Measurements from ENCODE around the gene SFI1.
"Not testable (repeated sequence)": the region's sequence is repeated elsewhere in the genome, so short reads cannot be mapped to it uniquely, and the experiment has no call there.

The SFI1 gene

DNA sequence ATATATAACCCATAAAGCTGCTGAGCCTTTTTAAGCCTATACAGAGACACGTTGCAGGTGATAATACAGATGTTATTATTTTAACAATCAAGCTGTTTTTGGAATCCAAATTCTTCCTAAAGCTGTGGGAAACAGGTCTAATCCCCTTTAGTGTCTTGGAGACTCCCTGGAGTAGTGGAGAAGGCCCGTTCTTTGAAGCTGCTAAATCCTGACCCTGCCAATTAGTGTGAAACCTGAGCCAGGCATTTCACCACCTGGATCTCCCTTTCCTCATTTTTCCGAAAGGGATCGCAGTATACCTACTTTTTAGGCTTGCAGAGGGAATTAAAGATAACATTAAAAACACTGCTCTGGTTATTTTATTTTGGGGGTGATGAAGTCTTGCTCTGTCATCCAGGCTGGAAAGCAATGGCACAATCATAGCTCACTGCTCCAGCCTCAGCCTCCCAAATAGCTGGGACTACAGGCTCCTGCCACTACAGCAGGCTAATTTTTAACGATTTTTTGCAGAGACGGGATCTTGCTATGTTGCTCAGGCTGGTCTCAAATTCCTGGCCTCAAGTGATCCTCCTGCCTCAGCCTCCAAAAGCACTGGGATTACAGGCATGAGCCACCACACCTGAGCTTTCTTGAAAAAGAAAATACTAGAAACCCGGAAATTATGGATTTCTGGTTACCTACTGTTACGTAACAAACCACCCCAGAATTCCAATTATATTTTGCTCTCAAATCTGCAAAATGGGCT, 4.9 kb upstream of the SFI1 start:
- no peak for DNase-seq (ENCODE audit: low read depth)

DNA sequence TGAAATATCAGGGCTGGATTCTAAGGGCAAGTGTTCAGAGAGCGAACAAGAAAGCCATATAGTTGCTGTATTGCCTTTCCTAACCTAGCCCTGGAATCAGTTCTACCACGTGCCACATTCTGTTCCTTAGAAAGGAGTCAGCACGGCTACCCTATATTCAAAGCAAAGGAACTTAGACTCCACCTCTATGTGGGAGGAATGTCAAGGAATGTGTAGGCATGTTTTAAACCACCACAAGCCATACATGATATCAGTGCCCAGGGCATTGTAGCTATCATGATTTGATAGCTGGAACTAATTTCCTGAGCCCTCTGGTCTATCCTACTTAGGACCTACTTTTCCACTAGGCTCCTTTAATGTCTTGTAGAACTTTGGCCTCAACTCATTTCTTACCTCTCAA, 4.2 kb upstream of the SFI1 start:
- DNase-seq (ENCODE audit: low read depth) = no peak

DNA sequence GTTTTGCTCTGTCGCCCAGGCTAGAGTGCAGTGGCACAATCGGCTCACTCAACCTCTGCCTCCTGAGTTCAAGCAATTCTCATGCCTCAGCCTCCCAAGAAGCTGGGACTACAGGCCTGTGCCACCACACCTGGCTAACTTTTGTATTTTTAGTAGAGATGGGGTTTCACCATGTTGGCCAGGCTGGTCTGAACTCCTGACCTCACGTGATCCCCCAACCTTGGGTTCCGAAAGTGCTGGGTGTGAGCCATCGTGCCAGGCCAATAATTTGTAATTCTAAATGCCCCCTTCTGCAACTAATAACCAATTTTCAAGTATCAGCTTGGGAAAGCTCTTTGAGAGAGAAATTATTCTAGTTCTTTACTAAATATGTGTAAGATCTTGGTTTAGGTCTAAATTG, 3.0 kb upstream of the SFI1 start:
- DNase-seq (ENCODE audit: low read depth) = not testable (repeated sequence)

DNA sequence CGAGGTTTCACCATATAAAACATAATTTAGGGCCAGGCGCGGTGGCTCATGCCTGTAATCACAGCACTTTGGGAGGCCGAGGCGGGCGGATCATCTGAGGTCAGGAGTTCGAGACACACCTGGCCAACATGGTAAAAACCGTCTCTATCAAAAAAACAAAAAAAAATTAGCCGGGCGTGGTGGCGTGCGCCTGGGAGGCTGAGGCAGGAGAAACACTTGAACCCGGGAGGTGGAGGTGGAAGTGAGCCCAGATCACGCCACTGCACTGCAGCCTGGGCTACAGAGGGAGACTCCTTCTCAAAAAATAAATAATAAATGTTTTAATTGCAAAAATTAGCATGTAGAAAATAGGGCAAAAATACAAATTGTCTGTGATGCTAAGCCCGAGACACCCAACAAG, 993 bp upstream of the SFI1 start:
- no peak for DNase-seq (ENCODE audit: low read depth)

DNA sequence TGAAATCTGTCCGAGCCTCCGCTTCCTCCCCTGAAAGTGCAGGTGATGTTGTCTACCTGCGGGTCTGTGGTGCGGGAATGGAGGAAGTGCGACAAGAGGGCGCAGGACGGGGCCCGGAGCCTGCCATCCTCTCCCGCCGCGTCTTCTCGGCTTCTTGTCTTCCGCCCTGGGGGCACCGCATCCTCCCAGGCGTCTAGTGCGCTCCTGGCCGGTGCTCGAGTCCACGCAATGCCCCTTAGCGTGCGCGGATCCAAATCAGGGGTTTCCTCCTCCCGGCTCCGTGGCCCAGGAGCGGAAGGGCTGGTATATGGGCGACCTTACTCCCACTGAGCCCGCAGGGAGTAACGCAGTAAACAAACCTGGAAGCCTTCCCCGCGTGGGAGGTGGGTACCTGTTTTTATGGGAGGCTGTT, 405 bp downstream of the SFI1 start:
- DNase-seq (ENCODE audit: low read depth) = peak; percentile 34

DNA sequence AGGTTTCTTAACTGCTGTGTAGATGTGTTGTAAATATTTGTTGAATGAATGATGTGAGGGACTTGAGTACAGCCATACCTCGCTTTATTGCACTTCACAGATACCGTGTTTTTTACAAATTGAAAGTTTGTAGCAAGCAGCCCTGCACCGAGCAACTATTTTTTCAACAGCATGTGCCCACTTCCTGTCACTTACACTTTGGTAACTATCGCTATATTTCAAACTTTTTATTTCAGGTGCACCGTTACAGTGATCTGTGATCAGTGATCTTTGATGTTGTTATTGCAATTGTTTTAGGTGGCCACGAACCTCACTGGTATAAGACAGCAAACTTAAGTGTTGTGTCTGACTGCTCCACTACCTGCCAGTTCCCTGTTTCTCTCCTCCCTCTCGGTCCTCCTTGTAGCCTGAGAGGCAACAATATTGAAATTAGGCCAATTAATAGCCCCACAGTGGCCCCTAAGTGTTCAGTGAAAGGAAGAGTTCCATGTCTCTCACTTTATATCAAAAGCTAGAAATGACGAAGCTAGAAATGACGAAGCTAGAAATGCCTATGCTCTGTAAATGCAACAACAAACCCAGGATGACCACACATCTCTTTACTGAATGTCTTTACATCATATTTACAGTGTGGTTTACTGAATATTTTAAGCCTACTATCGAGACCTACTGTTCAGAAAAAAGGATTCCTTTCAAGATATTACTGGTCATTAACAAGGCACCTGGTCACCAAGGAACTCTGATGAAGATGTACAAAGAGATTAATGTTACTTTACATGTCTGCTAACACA, 1.0 kb downstream of the SFI1 start:
- DNase-seq (ENCODE audit: low read depth) = peak; percentile 18

DNA sequence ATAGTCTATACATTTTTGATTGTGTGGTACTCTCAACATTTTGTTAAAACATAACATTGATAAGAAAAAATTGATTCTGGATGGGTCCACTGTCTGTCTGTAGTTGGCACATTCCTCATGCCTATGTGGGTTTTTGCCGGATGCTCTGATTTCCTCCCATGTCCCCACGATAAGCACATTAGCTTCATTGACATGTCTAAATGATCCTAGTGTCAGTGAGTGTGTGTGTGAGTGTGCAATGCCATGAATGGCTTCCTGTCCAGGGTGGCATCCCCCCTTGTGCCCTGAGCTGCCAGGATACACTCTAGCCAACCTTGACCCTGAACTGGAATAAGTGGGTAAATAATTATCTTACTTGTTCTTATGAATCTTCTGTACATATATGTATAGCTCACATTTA, 5.4 kb downstream of the SFI1 start:
- DNase-seq (ENCODE audit: low read depth) = no peak

DNA sequence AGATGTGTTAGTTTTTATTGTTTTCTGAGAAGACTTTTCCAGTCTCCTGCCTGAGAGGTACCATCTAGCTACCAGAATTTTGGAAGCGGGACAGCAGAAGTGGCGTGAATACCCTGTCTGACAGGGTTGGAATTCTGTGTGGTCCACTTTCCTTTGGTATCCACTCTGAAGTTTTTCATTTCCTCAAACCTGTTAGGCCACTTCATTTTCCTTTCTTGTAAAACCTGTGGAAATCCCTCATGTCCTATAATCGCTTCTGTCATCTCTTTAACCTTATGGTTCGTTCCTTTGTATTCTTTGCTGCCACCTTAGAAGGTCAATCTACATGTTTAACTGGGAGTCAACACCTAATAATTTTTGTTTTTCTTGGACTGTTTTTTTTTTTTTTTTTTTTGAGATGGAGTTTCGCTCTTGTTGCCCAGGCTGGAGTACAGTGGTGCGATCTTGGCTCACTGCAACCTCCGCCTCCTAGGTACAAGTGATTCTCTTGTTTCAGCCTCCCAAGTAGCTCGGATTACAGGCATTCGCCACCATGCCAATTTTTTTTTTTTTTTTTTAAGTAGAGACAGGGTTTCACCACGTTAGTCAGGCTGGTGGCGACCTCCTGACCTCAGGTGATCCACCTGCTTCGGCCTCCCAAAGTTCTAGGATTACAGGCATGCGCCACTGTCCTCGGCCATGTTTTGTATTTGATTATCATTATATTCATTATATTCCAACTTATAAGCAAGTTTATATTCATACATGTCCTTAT, 7.1 kb downstream of the SFI1 start:
- no peak for DNase-seq (ENCODE audit: low read depth)

DNA sequence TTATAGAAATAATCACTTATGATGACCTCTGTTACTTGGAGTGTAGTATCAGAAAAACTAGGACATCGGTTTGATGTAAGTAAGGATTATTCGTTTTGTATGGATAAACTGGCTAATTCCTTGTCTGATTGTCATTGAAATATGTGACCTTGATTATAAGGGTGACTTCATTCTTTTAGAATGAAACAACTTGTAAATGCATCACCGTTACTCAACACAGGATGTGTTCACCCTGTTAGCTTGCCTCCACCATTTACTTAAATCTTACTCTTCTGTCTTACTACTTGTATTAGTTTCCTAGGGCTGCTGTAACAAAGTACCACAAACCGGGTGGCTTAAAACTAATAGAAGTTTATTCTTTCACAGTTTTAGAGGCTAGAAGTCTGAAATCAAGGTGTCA, 7.9 kb downstream of the SFI1 start:
- no peak for DNase-seq (ENCODE audit: low read depth)

DNA sequence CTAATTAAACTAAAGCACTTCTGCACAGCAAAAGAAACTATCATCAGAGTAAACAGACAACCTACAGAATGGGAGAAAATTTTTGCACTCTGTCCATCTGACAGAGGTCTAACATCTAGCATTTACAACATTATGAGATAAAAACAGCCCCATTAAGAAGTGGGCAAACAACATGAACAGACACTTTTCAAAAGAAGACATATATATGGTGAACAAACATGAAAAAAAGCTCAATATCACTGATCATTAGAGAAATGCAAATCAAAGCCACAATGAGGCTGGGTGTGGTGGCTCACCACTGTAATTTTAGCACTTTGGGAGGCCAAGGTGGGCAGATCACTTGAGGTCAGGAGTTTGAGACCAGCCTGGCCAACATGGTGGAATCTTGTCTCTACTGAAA, 11.2 kb downstream of the SFI1 start:
- DNase-seq (ENCODE audit: low read depth) = not testable (repeated sequence)

DNA sequence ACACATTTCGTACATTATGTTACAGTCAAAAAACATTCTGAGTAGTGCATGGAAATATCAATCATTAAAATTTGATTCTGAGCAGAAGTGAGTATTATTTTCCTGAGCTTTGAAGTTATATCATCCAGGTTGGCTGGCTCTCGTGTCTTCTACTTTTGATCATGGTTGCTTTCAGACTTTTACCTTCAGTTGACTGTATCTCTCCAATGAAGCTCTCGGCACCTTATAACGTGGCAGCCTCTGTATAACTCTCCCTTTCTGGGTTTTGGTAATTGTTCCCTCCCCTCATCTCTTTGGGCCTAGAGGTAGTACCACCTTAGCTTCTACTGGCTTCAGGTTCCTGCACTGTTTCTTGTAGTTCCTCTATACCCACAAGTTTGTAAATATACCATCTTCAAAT, 12.2 kb downstream of the SFI1 start:
- DNase-seq (ENCODE audit: low read depth) = no peak

DNA sequence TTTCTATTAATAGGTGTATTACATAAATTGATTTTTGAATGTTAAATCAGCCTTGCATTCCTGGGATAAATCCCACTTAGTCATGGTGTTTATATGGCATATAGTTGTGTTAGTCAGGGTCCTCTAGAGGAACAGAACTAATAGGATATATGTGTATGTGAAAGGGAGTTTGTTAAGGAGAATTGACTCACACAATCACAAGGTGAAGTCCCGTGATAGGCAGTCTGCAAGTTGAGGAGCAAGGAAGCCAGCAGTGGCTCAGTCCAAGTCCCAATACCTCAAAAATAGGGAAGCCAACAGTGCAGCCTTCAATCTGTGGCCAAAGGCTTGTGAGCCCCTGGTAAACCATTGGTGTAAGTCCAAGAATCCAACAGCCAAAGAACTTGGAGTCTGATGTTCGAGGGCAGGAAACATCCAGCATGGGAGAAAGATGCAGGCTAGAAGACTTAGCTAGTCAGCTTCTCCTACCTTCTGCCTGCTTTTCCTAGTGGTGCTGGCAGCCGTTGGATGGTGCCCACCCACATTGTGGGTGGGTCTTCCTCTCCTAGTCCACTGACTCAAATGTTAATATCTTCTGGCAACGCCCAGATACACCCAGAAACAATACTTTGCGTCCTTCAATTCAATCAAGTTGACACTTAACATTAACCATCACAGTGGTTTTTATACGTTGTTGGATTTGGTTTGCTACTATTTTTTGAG, 12.9 kb downstream of the SFI1 start:
- DNase-seq (ENCODE audit: low read depth) = no peak

DNA sequence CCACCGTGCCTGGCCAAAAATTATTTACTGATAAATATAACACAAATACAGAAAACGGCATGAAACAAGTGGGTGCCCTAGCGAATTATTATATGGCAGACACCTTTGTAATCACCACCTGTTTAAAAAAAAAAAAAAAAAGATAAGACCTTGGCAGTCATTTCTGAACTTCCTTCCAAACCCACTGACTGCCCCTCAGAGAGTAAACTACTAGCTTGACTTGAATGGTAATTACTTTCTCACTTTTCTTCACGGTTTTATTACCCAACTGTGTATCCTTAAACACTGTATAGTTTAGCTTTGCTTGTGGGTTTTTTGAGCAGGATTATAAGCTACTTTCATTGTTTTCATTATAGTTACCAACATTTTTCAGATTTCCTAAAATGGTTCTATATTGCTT, 23.7 kb downstream of the SFI1 start:
- no peak for DNase-seq (ENCODE audit: low read depth)

DNA sequence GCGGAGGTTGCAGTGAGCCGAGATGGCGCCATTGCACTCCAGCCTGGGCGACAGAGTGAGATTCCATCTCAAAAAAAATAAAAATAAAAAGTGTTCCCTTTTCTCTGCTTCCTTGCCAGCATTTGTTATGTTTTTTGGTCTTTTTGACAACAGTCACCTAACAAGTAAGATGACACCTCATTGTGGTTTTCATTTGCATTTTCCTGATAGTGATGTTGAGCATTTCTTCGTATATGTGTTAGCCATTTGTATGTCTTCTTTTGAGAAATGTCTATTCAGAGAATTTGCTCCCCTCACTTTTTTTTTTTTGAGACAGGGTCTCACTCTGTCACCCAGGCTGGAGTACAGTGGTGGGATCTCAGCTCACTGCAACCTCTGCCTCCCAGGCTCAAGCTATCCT, 27.8 kb downstream of the SFI1 start:
- DNase-seq (ENCODE audit: low read depth) = not testable (repeated sequence)

DNA sequence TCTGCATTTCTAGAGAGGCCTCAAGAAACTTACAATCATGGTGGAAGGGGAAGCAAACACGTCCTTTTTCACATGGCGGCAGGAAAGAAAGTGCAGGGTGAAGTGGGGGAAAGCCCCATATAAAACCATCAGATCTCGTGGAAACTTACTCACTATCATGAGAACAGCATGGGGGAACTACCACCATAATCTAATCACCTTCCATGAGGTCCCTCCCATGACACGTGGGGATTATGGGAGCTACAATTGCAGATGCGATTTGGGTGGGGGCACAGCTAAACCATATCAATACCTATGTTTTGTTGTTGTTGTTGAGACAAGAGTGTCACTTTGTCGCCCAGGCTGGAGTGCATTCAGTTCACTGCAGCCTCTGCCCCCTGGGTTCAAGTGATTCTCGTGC, 29.9 kb downstream of the SFI1 start:
- no peak for DNase-seq (ENCODE audit: low read depth)

DNA sequence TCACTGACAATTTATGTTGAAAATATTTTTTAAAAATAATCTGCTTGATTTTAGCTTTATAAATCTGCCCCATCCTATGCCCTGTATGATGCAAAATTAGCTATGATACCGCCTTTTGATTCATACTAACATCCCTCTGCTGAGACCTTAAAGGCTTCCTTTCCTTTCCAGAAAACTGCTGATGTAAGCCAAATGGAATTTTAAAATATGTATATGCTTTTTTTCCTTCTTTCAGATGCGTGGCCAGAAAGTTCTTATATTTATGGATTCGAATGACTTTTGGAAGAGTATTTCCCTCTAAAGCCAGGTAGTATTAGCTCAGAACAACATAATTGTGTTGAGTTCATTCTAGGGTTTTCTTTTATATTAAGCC, 34.5 kb downstream of the SFI1 start:
- DNase-seq (ENCODE audit: low read depth) = no peak

DNA sequence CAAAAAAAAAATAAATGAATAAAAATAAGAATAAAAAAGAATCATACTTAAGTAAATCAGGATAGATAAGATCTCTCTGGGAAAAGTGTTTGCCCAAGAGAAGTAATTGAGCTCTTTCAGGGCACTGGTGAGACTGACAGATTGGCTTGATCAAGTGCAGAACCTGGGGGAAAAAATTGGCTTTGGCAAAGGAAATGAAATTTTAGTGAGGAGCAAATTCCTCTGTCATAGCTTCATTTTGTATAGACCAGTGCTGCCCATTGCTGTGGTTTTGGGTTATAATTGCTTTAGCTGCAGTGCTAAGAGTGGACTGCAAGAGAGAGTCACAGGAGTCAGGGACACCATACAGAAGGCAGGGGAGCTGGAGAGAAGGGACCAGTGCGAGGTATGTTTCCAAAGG, 35.7 kb downstream of the SFI1 start:
- DNase-seq (ENCODE audit: low read depth) = no peak

DNA sequence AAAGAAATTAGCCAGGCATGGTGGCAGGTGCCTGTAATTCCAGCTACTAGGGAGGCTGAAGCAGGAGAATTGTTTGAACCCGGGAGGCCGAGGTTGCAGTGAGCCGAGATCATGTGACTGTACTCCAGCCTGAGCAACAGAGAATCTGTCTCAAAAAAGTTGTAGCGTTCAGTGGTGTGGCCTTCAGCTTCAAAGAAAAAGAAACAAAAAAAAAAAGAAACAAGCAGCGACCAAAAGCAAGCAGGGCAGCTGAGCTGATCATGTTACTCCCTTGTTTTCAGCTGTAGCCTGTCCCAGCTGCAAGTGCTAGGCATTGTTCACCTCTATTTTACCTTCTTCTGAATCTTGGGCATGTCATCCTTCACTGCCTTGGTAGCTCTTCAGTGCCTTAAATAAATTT, 37.0 kb downstream of the SFI1 start:
- no peak for DNase-seq (ENCODE audit: low read depth)

DNA sequence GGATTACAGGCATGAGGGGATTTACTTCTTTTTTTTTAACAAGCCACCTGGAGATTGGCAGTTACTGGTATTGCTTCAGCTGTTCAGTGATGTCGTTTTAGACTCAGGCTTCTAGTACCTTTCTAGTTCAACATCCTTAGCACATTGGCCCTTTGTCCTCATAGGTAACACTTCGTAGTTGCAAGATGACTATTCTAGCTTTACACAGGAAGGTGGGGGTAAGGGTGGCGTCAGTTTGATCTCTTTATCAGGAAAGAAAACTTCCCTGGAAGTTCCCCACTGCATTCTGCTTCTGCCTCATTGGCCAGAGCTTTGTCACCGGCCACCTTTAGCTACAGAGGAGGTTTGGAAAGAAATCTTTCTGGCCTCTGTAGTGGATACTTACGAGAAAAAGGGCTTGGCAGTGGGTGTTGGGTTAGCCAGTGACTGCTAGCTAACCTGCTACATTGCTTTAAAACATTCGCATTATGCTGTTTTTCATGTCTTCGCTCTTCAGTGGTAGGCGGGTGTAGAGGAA, 40.7 kb downstream of the SFI1 start:
- no peak for DNase-seq (ENCODE audit: low read depth)

DNA sequence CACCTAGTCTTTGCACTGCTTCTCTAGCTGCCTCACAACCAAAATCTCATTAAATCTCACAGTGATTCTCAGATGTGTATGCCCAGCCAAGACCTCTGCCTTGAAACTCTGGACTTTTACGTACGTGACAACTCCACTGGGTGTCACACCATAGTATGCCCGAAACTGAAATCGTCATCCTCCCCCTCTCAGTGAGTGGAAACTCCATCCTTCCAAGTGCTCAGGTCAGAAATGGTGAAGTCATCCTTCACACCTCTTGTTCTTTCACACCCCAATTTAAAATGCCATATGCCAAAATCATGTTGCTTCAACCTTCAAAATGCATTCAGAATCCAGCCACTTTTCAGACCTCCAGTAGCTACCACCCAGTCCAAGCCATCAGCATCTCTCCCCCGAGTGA, 42.5 kb downstream of the SFI1 start:
- DNase-seq (ENCODE audit: low read depth) = no peak

DNA sequence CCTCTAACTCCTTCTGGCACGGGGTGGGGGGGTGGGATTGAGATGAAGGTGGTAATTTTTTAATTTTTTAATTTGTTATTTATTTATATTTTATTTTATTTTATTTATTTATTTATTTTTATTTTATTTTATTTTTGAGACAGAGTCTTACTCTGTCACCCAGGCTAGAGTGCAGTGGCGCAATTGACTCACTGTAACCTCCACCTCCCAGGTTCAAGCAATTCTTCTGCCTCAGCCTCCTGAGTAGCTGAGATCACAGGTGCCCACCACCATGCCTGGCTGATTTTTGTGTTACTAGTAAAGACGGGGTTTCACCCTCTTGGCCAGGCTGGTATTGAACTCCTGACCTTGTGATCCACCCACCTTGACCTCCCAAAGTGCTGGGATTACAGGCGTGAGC, 43.8 kb downstream of the SFI1 start:
- DNase-seq (ENCODE audit: low read depth) = not testable (repeated sequence)

DNA sequence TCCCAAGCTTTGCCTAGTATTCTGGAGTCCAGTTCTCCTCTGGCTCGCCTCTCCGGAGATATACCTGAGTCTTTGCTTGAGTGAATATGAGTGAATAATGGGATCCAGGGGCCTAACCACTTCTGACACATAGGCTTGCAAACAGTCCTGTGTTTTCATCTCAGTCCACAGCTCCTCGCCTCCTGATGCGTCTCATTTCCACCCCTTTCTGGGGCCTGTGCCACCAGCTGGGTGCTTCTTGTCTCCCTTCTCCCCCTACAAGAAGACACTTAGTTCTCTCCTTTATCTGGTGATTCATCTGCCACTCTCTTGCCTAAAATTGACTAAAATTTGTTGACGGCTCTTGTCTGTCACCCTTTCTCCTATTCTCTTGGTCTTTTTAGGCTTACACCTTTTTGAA, 44.6 kb downstream of the SFI1 start:
- no peak for DNase-seq (ENCODE audit: low read depth)

Measured in T follicular helper cell (primary cell).